DND-41 (cell line): Measurements from ENCODE around the gene THSD7B.

ENCODE experiments used
- ATAC-seq: fragments of 200-7000 bp; cut with Tn5 transposase; 3 replicates; pipeline ENCODE4 v1.9.1; 2021; ENCODE audit warnings: low read depth; ENCODE audit not compliant: insufficient read depth
- DNase-seq: peaks from one replicate; pipeline ENCODE4 v3.0.0-alpha.2; 2020
- H2AFZ ChIP-seq: 2 replicates; pipeline ENCODE4 v1.6.0; 2012; ENCODE audit warnings: low read depth, low read length
- H3K27ac ChIP-seq: 2 replicates; pipeline ENCODE4 v1.5.1; 2012; ENCODE audit warnings: low read length, inconsistent platforms
- H3K27me3 ChIP-seq: fragments of 200-600 bp; sonication (generic); 2 replicates; pipeline ENCODE4 v1.6.0; 2012; ENCODE audit warnings: low read length, mild to moderate bottlenecking, inconsistent platforms; ENCODE audit not compliant: insufficient read depth, poor library complexity
- H3K36me3 ChIP-seq: 2 replicates; pipeline ENCODE4 v1.5.1; 2012; ENCODE audit warnings: low read length, inconsistent platforms; ENCODE audit not compliant: insufficient read depth
- H3K4me1 ChIP-seq: 2 replicates; pipeline ENCODE4 v1.5.1; 2012; ENCODE audit warnings: mild to moderate bottlenecking, low read length; ENCODE audit not compliant: insufficient read depth
- H3K4me2 ChIP-seq: 2 replicates; pipeline ENCODE4 v1.6.0; 2012; ENCODE audit warnings: mild to moderate bottlenecking, moderate library complexity, low read length, inconsistent platforms; ENCODE audit not compliant: insufficient read depth
- H3K4me3 ChIP-seq, 2 experiments: fragments of 200-600 bp in 1 of 2; shearing (Covaris generic) in 1 of 2; 2 replicates each; pipeline ENCODE4 v1.5.1; 2012 to 2016; ENCODE audit warnings: inconsistent platforms in 2 of 2, low read length in 2 of 2, mild to moderate bottlenecking in 2 of 2, low read depth in 1 of 2, moderate library complexity in 1 of 2
- H3K79me2 ChIP-seq: 2 replicates; pipeline ENCODE4 v1.6.0; 2012; ENCODE audit warnings: low read length, inconsistent platforms; ENCODE audit not compliant: insufficient read depth
- H3K9ac ChIP-seq: 2 replicates; pipeline ENCODE4 v1.6.0; 2012; ENCODE audit warnings: low read depth, mild to moderate bottlenecking, inconsistent platforms, low read length, moderate library complexity
- H3K9me3 ChIP-seq: 2 replicates; pipeline ENCODE4 v1.5.1; 2012; ENCODE audit warnings: low read length, moderate library complexity, mild to moderate bottlenecking, inconsistent platforms; ENCODE audit not compliant: insufficient read depth, severe bottlenecking
- H4K20me1 ChIP-seq: 2 replicates; pipeline ENCODE4 v1.6.0; 2012; ENCODE audit warnings: low read length; ENCODE audit not compliant: insufficient read depth
- CTCF ChIP-seq: IDR thresholded peaks from 2 replicates; pipeline ENCODE4 v1.5.1; 2012; ENCODE audit warnings: borderline replicate concordance, low read length, moderate library complexity, mild to moderate bottlenecking; ENCODE audit not compliant: poor library complexity, severe bottlenecking; ENCODE audit errors: extremely low read depth
- EZH2 ChIP-seq: IDR thresholded peaks from 3 replicates; pipeline ENCODE4 v1.6.1; 2012; ENCODE audit warnings: borderline replicate concordance, low read depth, mild to moderate bottlenecking, moderate library complexity, low read length, inconsistent platforms; ENCODE audit not compliant: severe bottlenecking

Gene THSD7B

GRCh38 chr2:136871424-136871823, 106.1 kb downstream of the THSD7B start:
- no peak for TF ChIP-seq EZH2
- no peak for TF ChIP-seq CTCF
- Histone ChIP-seq H3K36me3 (no peaks in the 10 kb centered on the region), H3K9me3 (no peaks in the 10 kb centered on the region), H3K4me1 (no peaks in the 10 kb centered on the region), H3K4me3 (no peak overlapping the region), H3K4me2 (no peak overlapping the region), H3K27me3 (no peaks in the 10 kb centered on the region), H4K20me1 (no peaks in the 10 kb centered on the region), H3K27ac (no peak overlapping the region), H3K79me2 (no peaks in the 10 kb centered on the region), H3K9ac (no peak overlapping the region), H2AFZ (no peak overlapping the region)
- ATAC-seq (no peak), DNase-seq (no peak)

GRCh38 chr2:136874258-136874657, 108.9 kb downstream of the THSD7B start:
- DNase-seq, result no peak
- Histone ChIP-seq H3K9ac (no peak overlapping the region), H3K4me2 (no peak overlapping the region)

GRCh38 chr2:136891100-136891499, 125.8 kb downstream of the THSD7B start:
- TF ChIP-seq CTCF, result no peak
- no peak for TF ChIP-seq EZH2
- Histone ChIP-seq H3K27me3 (no peaks in the 10 kb centered on the region), H3K4me1 (no peaks in the 10 kb centered on the region), H3K27ac (no peak overlapping the region), H4K20me1 (no peaks in the 10 kb centered on the region), H3K4me3 (no peak overlapping the region), H3K4me2 (no peak overlapping the region), H3K9ac (no peak overlapping the region), H2AFZ (no peak overlapping the region), H3K79me2 (no peaks in the 10 kb centered on the region), H3K9me3 (peaks cover 3% of the 10 kb centered on the region), H3K36me3 (no peaks in the 10 kb centered on the region)
- DNase-seq (no peak), ATAC-seq (no peak)

More at GRCh38 chr2:136874258-136874657, 108.9 kb downstream of the THSD7B start:
- Histone ChIP-seq H3K27me3 (no peaks in the 10 kb centered on the region), H4K20me1 (no peaks in the 10 kb centered on the region), H3K4me3 (no peak overlapping the region), H3K79me2 (no peaks in the 10 kb centered on the region), H3K9me3 (no peaks in the 10 kb centered on the region), H3K36me3 (no peaks in the 10 kb centered on the region), H3K4me1 (no peaks in the 10 kb centered on the region), H3K27ac (no peak overlapping the region), H2AFZ (no peak overlapping the region)
- ATAC-seq, result no peak
- peak; percentile 57 for TF ChIP-seq CTCF
- no peak for TF ChIP-seq EZH2
